IMR-90 (cell line): Measurements from ENCODE around the gene PIGN. TPM values are rescaled to one million over a fixed set of nuclear protein-coding genes. Genes with fewer than 3 reads are reported as not detected.

Experiments
- ATAC-seq: fragments of 200-7000 bp; cut with Tn5 transposase; 2 replicates; pipeline ENCODE4 v1.9.1; 2020; ENCODE audit warnings: low read depth, mild to moderate bottlenecking, moderate library complexity
- BruUV-seq: library from RNA; stranded (reverse); fragments of 400-500 nt; replicated peaks from 2 replicates; lab custom pipeline; 2021; lab: Mats Ljungman, UMichigan
- CTCF ChIA-PET: fragments of 300-600 bp; formaldehyde crosslinking; extraction: SDS; loops from one replicate; lab custom pipeline; 2021; ENCODE audit warnings: antibody characterized with exemption; lab: Yijun Ruan, JAX
- POLR2A ChIA-PET: fragments of 300-600 bp; sonication (Branson Sonifier 250); formaldehyde crosslinking; loops from one replicate; lab custom pipeline; 2022; ENCODE audit warnings: antibody characterized with exemption; ENCODE audit not compliant: unreplicated experiment; lab: Charles Lee
- DNase-seq: peaks from one replicate; pipeline ENCODE4 v3.0.0; 2013
- H2AFZ ChIP-seq: replicated peaks from 2 replicates; pipeline ENCODE3; 2013; ENCODE audit warnings: low read length, mild to moderate bottlenecking; ENCODE audit not compliant: poor library complexity
- H2AK5ac ChIP-seq: 2 replicates; pipeline ENCODE4 v1.6.1; 2013; ENCODE audit warnings: low read depth, low read length, inconsistent platforms
- H2AK9ac ChIP-seq: replicated peaks from 2 replicates; pipeline ENCODE3; 2013; ENCODE audit warnings: mild to moderate bottlenecking, low read depth, low read length, moderate library complexity; ENCODE audit not compliant: poor library complexity
- H2BK120ac ChIP-seq: 2 replicates; pipeline ENCODE4 v1.6.1; 2013; ENCODE audit warnings: low read depth, low read length, inconsistent platforms
- H2BK15ac ChIP-seq: 3 replicates; pipeline ENCODE4 v1.6.1; 2013; ENCODE audit warnings: low read depth, low read length, inconsistent platforms
- H2BK20ac ChIP-seq: 2 replicates; pipeline ENCODE4 v1.6.1; 2013; ENCODE audit warnings: low read depth, mild to moderate bottlenecking, inconsistent platforms, low read length, moderate library complexity
- H2BK5ac ChIP-seq: 2 replicates; pipeline ENCODE4 v1.6.1; 2013; ENCODE audit warnings: mild to moderate bottlenecking, low read depth, low read length, inconsistent platforms; ENCODE audit not compliant: poor library complexity, severe bottlenecking
- H3K14ac ChIP-seq: replicated peaks from 2 replicates; pipeline ENCODE4 v1.6.1; 2013; ENCODE audit warnings: low read depth, low read length, inconsistent platforms
- H3K18ac ChIP-seq: 2 replicates; pipeline ENCODE4 v1.6.1; 2013; ENCODE audit warnings: low read depth, low read length, control low read depth
- H3K23ac ChIP-seq: 2 replicates; pipeline ENCODE4 v1.6.1; 2013; ENCODE audit warnings: low read depth, low read length, inconsistent platforms
- H3K27ac ChIP-seq: 2 replicates; pipeline ENCODE4 v1.5.1; 2013; ENCODE audit warnings: mild to moderate bottlenecking, control low read depth, low read length; ENCODE audit not compliant: insufficient read depth
- H3K27me3 ChIP-seq: 2 replicates; pipeline ENCODE4 v1.6.1; 2013; ENCODE audit warnings: low read length; ENCODE audit not compliant: control insufficient read depth, insufficient read depth
- H3K36me3 ChIP-seq: 2 replicates; pipeline ENCODE4 v1.6.1; 2013; ENCODE audit warnings: low read length, mixed read lengths; ENCODE audit not compliant: control insufficient read depth, insufficient read depth
- H3K4ac ChIP-seq: 2 replicates; pipeline ENCODE4 v1.6.1; 2013; ENCODE audit warnings: low read depth, low read length, inconsistent platforms
- H3K4me1 ChIP-seq: 2 replicates; pipeline ENCODE4 v1.6.1; 2013; ENCODE audit warnings: low read length, mixed read lengths; ENCODE audit not compliant: control insufficient read depth, insufficient read depth
- H3K4me2 ChIP-seq: 2 replicates; pipeline ENCODE4 v1.6.1; 2013; ENCODE audit warnings: low read depth, mild to moderate bottlenecking, control low read depth, low read length, moderate library complexity
- H3K4me3 ChIP-seq: 2 replicates; pipeline ENCODE4 v1.5.1; 2013; ENCODE audit warnings: low read depth, mild to moderate bottlenecking, control low read depth, low read length, moderate library complexity; ENCODE audit not compliant: insufficient read depth
- H3K56ac ChIP-seq: 2 replicates; pipeline ENCODE4 v1.6.1; 2013; ENCODE audit warnings: low read length, inconsistent platforms; ENCODE audit not compliant: insufficient read depth; ENCODE audit errors: extremely low read depth
- H3K79me1 ChIP-seq, 2 experiments: 2 replicates each; pipeline ENCODE4 v1.6.1; 2013; ENCODE audit warnings: low read length in 2 of 2, inconsistent platforms in 1 of 2, low read depth in 1 of 2
- H3K9ac ChIP-seq: 2 replicates; pipeline ENCODE4 v1.6.1; 2013; ENCODE audit warnings: low read depth, low read length, control low read depth
- H3K9me1 ChIP-seq: 2 replicates; pipeline ENCODE4 v1.6.1; 2013; ENCODE audit warnings: low read length, inconsistent platforms; ENCODE audit not compliant: insufficient read depth
- H3K9me3 ChIP-seq: 2 replicates; pipeline ENCODE4 v1.6.1; 2013; ENCODE audit warnings: low read length; ENCODE audit not compliant: control insufficient read depth, insufficient read depth
- H4K20me1 ChIP-seq: 2 replicates; pipeline ENCODE4 v1.6.1; 2013; ENCODE audit warnings: low read length, inconsistent platforms; ENCODE audit not compliant: insufficient read depth
- H4K5ac ChIP-seq: 2 replicates; pipeline ENCODE4 v1.6.1; 2013; ENCODE audit warnings: mild to moderate bottlenecking, low read depth, low read length, control low read depth
- H4K8ac ChIP-seq, 2 experiments: 2 replicates each; pipeline ENCODE4 v1.6.1; 2013; ENCODE audit warnings: low read depth in 2 of 2, low read length in 2 of 2, control low read depth in 1 of 2, inconsistent platforms in 1 of 2
- H4K91ac ChIP-seq: 2 replicates; pipeline ENCODE4 v1.6.1; 2013; ENCODE audit warnings: low read depth, low read length, inconsistent platforms; ENCODE audit not compliant: insufficient read depth
- BHLHE40 ChIP-seq: fragments of 150-350 bp; IDR thresholded peaks from 2 replicates; pipeline ENCODE4 v1.6.1; 2016; ENCODE audit warnings: mild to moderate bottlenecking, low read depth, low read length
- CHD1 ChIP-seq: IDR thresholded peaks from 2 replicates; pipeline ENCODE4 v1.6.1; 2012; ENCODE audit warnings: low read depth, low read length, improper control_type of control experiment
- ELK1 ChIP-seq: fragments of 150-350 bp; IDR thresholded peaks from 2 replicates; pipeline ENCODE4 v1.6.1; 2016; ENCODE audit warnings: low read depth, mild to moderate bottlenecking, low read length, moderate library complexity, borderline replicate concordance
- MAFK ChIP-seq: IDR thresholded peaks from 2 replicates; pipeline ENCODE4 v1.6.1; 2012; ENCODE audit warnings: low read depth, low read length, improper control_type of control experiment
- MAZ ChIP-seq: IDR thresholded peaks from 2 replicates; pipeline ENCODE4 v1.6.1; 2012; ENCODE audit warnings: low read depth, mild to moderate bottlenecking, low read length, improper control_type of control experiment, moderate library complexity, borderline replicate concordance
- NFE2L2 ChIP-seq: fragments of 150-350 bp; IDR thresholded peaks from 2 replicates; pipeline ENCODE4 v1.6.1; 2016; ENCODE audit warnings: low read depth, mild to moderate bottlenecking, low read length
- POLR2A ChIP-seq: IDR thresholded peaks from 2 replicates; pipeline ENCODE4 v1.6.1; 2012; ENCODE audit warnings: mild to moderate bottlenecking, low read depth, low read length
- RAD21 ChIP-seq: IDR thresholded peaks from 2 replicates; pipeline ENCODE4 v1.6.1; 2012; ENCODE audit warnings: low read length, improper control_type of control experiment
- RFX5 ChIP-seq: IDR thresholded peaks from 2 replicates; pipeline ENCODE4 v1.8.0; 2012; ENCODE audit warnings: low read depth, mild to moderate bottlenecking, low read length, moderate library complexity
- SMC3 ChIP-seq: fragments of 150-350 bp; IDR thresholded peaks from 2 replicates; pipeline ENCODE4 v1.6.1; 2016; ENCODE audit warnings: low read depth, mild to moderate bottlenecking, antibody characterized with exemption, low read length, moderate library complexity
- WGBS, 2 experiments: methylation state at CpG; one replicate each; pipeline versions ENCODE4 v1.1.5 to v1.1.7; 2013; ENCODE audit warnings: missing lambda C conversion rate in 2 of 2; ENCODE audit not compliant: insufficient read length in 1 of 2; ENCODE audit errors: extremely low coverage in 2 of 2; 5-methylcytosine and 5-hydroxymethylcytosine counted together
- dilution Hi-C: fragments of 300-500 bp; cut with HindIII; formaldehyde crosslinking; loops from one replicate; pipeline ENCODE4 v1.14.3; 2018; ENCODE audit warnings: low sequenced_read_pairs; ENCODE audit not compliant: unreplicated experiment
- in situ Hi-C: fragments of 300-500 bp; cut with MboI; formaldehyde crosslinking; loops from 3 replicates; pipeline ENCODE4 v1.14.3; 2019; ENCODE audit warnings: low sequenced_read_pairs, inconsistent platforms, mixed read lengths
- intact Hi-C: fragments of 100-400 bp; cut with micrococcal nuclease; formaldehyde crosslinking; loops from 2 replicates; pipeline ENCODE4 v1.10.0; 2022
- polyA plus RNA-seq, 3 experiments: library from polyadenylated mRNA; depleted of rRNA; stranded (reverse); fragments of >200 nt; gene quantifications; 2 replicates each; pipeline ENCODE4 v1.2.3, GENCODE V29; 2012; ENCODE audit warnings: low replicate concordance in 1 of 3
- total RNA-seq: library from RNA; depleted of rRNA; stranded (reverse); fragments of >200 nt; gene quantifications from 2 replicates; pipeline ENCODE4 v1.2.3, GENCODE V29; 2012

The PIGN gene
- total and polyA plus RNA-seq, 2 of the 4 experiments (the other 2 are of a cell fraction), result 9.0 to 17.9 TPM

- no peak for TF ChIP-seq SMC3
- TF ChIP-seq CHD1, result no peak
- TF ChIP-seq BHLHE40, result no peak
- no peak for TF ChIP-seq MAZ
- TF ChIP-seq NFE2L2, result no peak
- TF ChIP-seq ELK1, result no peak
- no peak for TF ChIP-seq RAD21
- TF ChIP-seq MAFK, result no peak
- TF ChIP-seq POLR2A, result no peak
- TF ChIP-seq RFX5, result no peak
- dilution Hi-C loops (no loop called here), in situ Hi-C loops (no loop called here), intact Hi-C loops (no loop called here)
- H2BK20ac ChIP-seq, result no peak overlapping the region
- H3K79me1 ChIP-seq, result peaks cover 22 to 44% of the 10 kb centered on the region in 2 experiments; a peak in 3 of 4 replicates
- WGBS, 2 experiments, result no CpG with 5 or more reads among the region's 1 CpG
- H3K9me1 ChIP-seq, result 0 out of 2 replicates have a peak, but pooled peaks cover 5% of the 10 kb centered on the region
- H3K27me3 ChIP-seq, result no peaks in the 10 kb centered on the region
- H3K56ac ChIP-seq, result no peak overlapping the region
- no peak overlapping the region for H3K9ac ChIP-seq
- H2BK120ac ChIP-seq, result no peak overlapping the region
- no peak overlapping the region for H3K23ac ChIP-seq
- H4K8ac ChIP-seq, result no peak overlapping the region
- no peaks in the 10 kb centered on the region for H3K9me3 ChIP-seq
- no peak overlapping the region for H2AK5ac ChIP-seq
- H4K5ac ChIP-seq, result no peak overlapping the region
- no peak overlapping the region for H2AK9ac ChIP-seq
- POLR2A ChIA-PET, result no interaction called here
- H3K18ac ChIP-seq, result no peak overlapping the region
- no peak overlapping the region for H3K4ac ChIP-seq
- no peak overlapping the region for H3K27ac ChIP-seq
- CTCF ChIA-PET, result interaction anchor here (0.8 kb wide), 1 partner anchor 10 kb away, joined by 9 read pairs; no protein-coding TSS in a partner anchor
- H4K91ac ChIP-seq, result no peak overlapping the region
- no peak overlapping the region for H3K4me3 ChIP-seq
- H3K4me2 ChIP-seq, result no peak overlapping the region
- no peak overlapping the region for H2BK5ac ChIP-seq
- peaks cover 9% of the 10 kb centered on the region for H3K36me3 ChIP-seq
- H3K4me1 ChIP-seq, result no peaks in the 10 kb centered on the region
- DNase-seq (no peak), ATAC-seq (no peak; the same call in 1 of the 2 replicates)
- H3K14ac ChIP-seq, result no peak overlapping the region
- H2AFZ ChIP-seq, result no peak overlapping the region
- peaks cover 11% of the 10 kb centered on the region; the same call in 1 of the 2 replicates for H4K20me1 ChIP-seq
- no peak overlapping the region for H2BK15ac ChIP-seq
- BruUV-seq, result no TSS peak
These were observed 23.3 kb upstream of the PIGN start for GRCh38 chr18:62210138-62210537.
